GM21515 (cell line): ENCODE measurements around the gene ACSS1.

Experiments
- ATAC-seq: cut with Tn5 transposase; IDR thresholded peaks from one replicate; pipeline ENCODE4 v1.9.1; 2021; ENCODE audit not compliant: unreplicated experiment

ACSS1 gene

GRCh38 chr20:25079171-25079570 lies 21.2 kb upstream of the ACSS1 start:
- ATAC-seq, result no peak

- ATAC-seq, result no peak
Observed at GRCh38 chr20:25078662-25079061, 20.7 kb upstream of the ACSS1 start.

- ATAC-seq, result no peak
Observed at GRCh38 chr20:25077610-25078169, 19.8 kb upstream of the ACSS1 start.

- no peak for ATAC-seq
Observed at GRCh38 chr20:25076731-25077609, 19.0 kb upstream of the ACSS1 start.

GRCh38 chr20:25076201-25076600 lies 18.3 kb upstream of the ACSS1 start:
- no peak for ATAC-seq

GRCh38 chr20:25073544-25073943 lies 15.6 kb upstream of the ACSS1 start:
- ATAC-seq, result no peak

- ATAC-seq, result no peak
Observed at GRCh38 chr20:25072226-25072811, 14.4 kb upstream of the ACSS1 start.

GRCh38 chr20:25071734-25072133 lies 13.8 kb upstream of the ACSS1 start:
- no peak for ATAC-seq

- no peak for ATAC-seq
Observed at GRCh38 chr20:25070821-25071473, 13.0 kb upstream of the ACSS1 start.

- ATAC-seq, result no peak
Observed at GRCh38 chr20:25067102-25067987, 9.4 kb upstream of the ACSS1 start.

GRCh38 chr20:25066386-25066785 lies 8.4 kb upstream of the ACSS1 start:
- ATAC-seq, result no peak

- ATAC-seq, result peak; percentile 62
Observed at GRCh38 chr20:25065625-25066338, 7.8 kb upstream of the ACSS1 start.

GRCh38 chr20:25065072-25065624 lies 7.2 kb upstream of the ACSS1 start:
- ATAC-seq, result no peak

- ATAC-seq, result no peak
Observed at GRCh38 chr20:25064561-25065071, 6.7 kb upstream of the ACSS1 start.

- no peak for ATAC-seq
Observed at GRCh38 chr20:25063981-25064380, 6.0 kb upstream of the ACSS1 start.

- ATAC-seq, result no peak
Observed at GRCh38 chr20:25063546-25063945, 5.6 kb upstream of the ACSS1 start.

GRCh38 chr20:25062841-25063240 lies 4.9 kb upstream of the ACSS1 start:
- no peak for ATAC-seq

GRCh38 chr20:25061821-25062530 lies 4.0 kb upstream of the ACSS1 start:
- ATAC-seq, result no peak
